Adrenal gland (tissue), 5 donors: ENCODE measurements around the gene MYLK4.

ENCODE experiments used
- CTCF ChIP-seq, 6 experiments: fragments of 450-650 bp in 4 of 6; fragments of 200-600 bp in 2 of 6; sonication (generic) in 1 of 6; IDR thresholded peaks; 1 replicate in 5 of 6; 2 replicates in 1 of 6; pipeline versions ENCODE4 v1.5.1 to v1.8.0; 2016 to 2021; ENCODE audit warnings: antibody characterized with exemption in 6 of 6, mild to moderate bottlenecking in 2 of 6, moderate library complexity in 1 of 6
- POLR2A ChIP-seq, 2 donors: fragments of 450-650 bp; IDR thresholded peaks; one replicate each; pipeline ENCODE4 v1.6.1; 2017; ENCODE audit warnings: antibody characterized with exemption in 2 of 2, mild to moderate bottlenecking in 2 of 2, moderate library complexity in 1 of 2
- donor health status: DM: no; HTN: no; CAD: no.

- TF ChIP-seq CTCF (IDR thresholded peaks at IDR 0.05) = no peak
- no peak for TF ChIP-seq POLR2A (IDR thresholded peaks at IDR 0.05)
Measured at GRCh38 chr6:2751871-2752270, 1.1 kb upstream of the MYLK4 start.
